Liver (tissue), 9 donors: ENCODE results near the gene TBC1D16. TPM values are rescaled to one million over a fixed set of nuclear protein-coding genes. Genes with fewer than 3 reads are reported as not detected.
A peak's percentile ranks its signal among the peaks of the same experiment; 100 is the strongest.

ENCODE experiments used
- DNase-seq: peaks from one replicate; pipeline ENCODE4 v3.0.0-alpha.2; 2017; ENCODE audit warnings: low spot score
- H3K27ac ChIP-seq, 2 donors: one replicate each; pipeline ENCODE4 v1.7.0; 2013; ENCODE audit warnings: inconsistent platforms in 2 of 2, low read length in 2 of 2, control low read depth in 1 of 2, low read depth in 1 of 2, mild to moderate bottlenecking in 1 of 2
- H3K27me3 ChIP-seq, 4 donors: one replicate each; pipeline versions ENCODE4 v1.6.1 to v1.7.0; 2013; ENCODE audit warnings: low read length in 3 of 4, inconsistent platforms in 1 of 4, mild to moderate bottlenecking in 1 of 4, moderate library complexity in 1 of 4; ENCODE audit not compliant: control insufficient read depth in 4 of 4, insufficient read depth in 4 of 4
- H3K36me3 ChIP-seq, 4 donors: one replicate each; pipeline versions ENCODE4 v1.6.1 to v1.7.0; 2013; ENCODE audit warnings: low read length in 3 of 4, mild to moderate bottlenecking in 3 of 4, low read depth in 1 of 4, moderate library complexity in 1 of 4; ENCODE audit not compliant: control insufficient read depth in 4 of 4, insufficient read depth in 3 of 4
- H3K4me1 ChIP-seq, 4 donors: one replicate each; pipeline versions ENCODE4 v1.6.1 to v1.7.0; 2013; ENCODE audit warnings: low read length in 3 of 4, mild to moderate bottlenecking in 3 of 4, moderate library complexity in 1 of 4; ENCODE audit not compliant: control insufficient read depth in 4 of 4, insufficient read depth in 4 of 4
- H3K4me3 ChIP-seq, 3 donors: one replicate each; pipeline versions ENCODE4 v1.6.1 to v1.7.0; 2013; ENCODE audit warnings: low read length in 3 of 3, control low read depth in 1 of 3, low read depth in 1 of 3, mild to moderate bottlenecking in 1 of 3
- H3K9ac ChIP-seq, 2 donors: one replicate each; pipeline ENCODE4 v1.7.0; 2013; ENCODE audit warnings: low read length in 2 of 2, mild to moderate bottlenecking in 2 of 2, moderate library complexity in 2 of 2, control low read depth in 1 of 2, low read depth in 1 of 2
- H3K9me3 ChIP-seq, 4 donors: one replicate each; pipeline versions ENCODE4 v1.6.1 to v1.7.0; 2013; ENCODE audit warnings: low read length in 3 of 4; ENCODE audit not compliant: control insufficient read depth in 4 of 4
- ATF3 ChIP-seq: IDR thresholded peaks from 2 replicates; pipeline ENCODE4 v1.6.1; 2016; ENCODE audit warnings: antibody characterized with exemption
- CTCF ChIP-seq: fragments of 150-350 bp; IDR thresholded peaks from 2 replicates; pipeline ENCODE4 v1.5.1; 2017; ENCODE audit warnings: improper control_type of control experiment, low read depth, low read length; ENCODE audit not compliant: missing input control
- EGR1 ChIP-seq, 2 donors: IDR thresholded peaks; 2 replicates each; pipeline ENCODE4 v1.6.1; 2016 to 2018; ENCODE audit warnings: antibody characterized with exemption in 2 of 2, low read depth in 2 of 2
- FOXA1 ChIP-seq: IDR thresholded peaks from 2 replicates; pipeline ENCODE4 v1.6.1; 2016; ENCODE audit warnings: antibody characterized with exemption
- FOXA2 ChIP-seq: IDR thresholded peaks from 2 replicates; pipeline ENCODE4 v1.6.1; 2016; ENCODE audit warnings: antibody characterized with exemption
- GABPA ChIP-seq, 2 donors: IDR thresholded peaks in 1 of 2; conservative IDR thresholded peaks in 1 of 2; 2 replicates each; pipeline ENCODE4 v1.6.1; 2016; ENCODE audit warnings: antibody characterized with exemption in 2 of 2, mild to moderate bottlenecking in 1 of 2, moderate library complexity in 1 of 2
- HNF4G ChIP-seq: IDR thresholded peaks from 2 replicates; pipeline ENCODE4 v1.6.1; 2016; ENCODE audit warnings: antibody characterized with exemption
- MAX ChIP-seq: IDR thresholded peaks from 2 replicates; pipeline ENCODE4 v1.6.1; 2016; ENCODE audit warnings: antibody characterized with exemption
- NR2F2 ChIP-seq: IDR thresholded peaks from 2 replicates; pipeline ENCODE4 v1.6.1; 2016; ENCODE audit warnings: antibody characterized with exemption
- RAD21 ChIP-seq, 2 donors: IDR thresholded peaks; 2 replicates each; pipeline ENCODE4 v1.6.1; 2016; ENCODE audit warnings: antibody characterized with exemption in 2 of 2, mild to moderate bottlenecking in 2 of 2
- REST ChIP-seq: IDR thresholded peaks from 2 replicates; pipeline ENCODE4 v1.6.1; 2016; ENCODE audit warnings: antibody characterized with exemption, mild to moderate bottlenecking
- RXRA ChIP-seq, 2 donors: IDR thresholded peaks; 2 replicates each; pipeline ENCODE4 v1.6.1; 2017 to 2018; ENCODE audit warnings: antibody characterized with exemption in 2 of 2, mild to moderate bottlenecking in 1 of 2
- SP1 ChIP-seq: IDR thresholded peaks from 2 replicates; pipeline ENCODE4 v1.6.1; 2018; ENCODE audit warnings: antibody characterized with exemption, mild to moderate bottlenecking
- TAF1 ChIP-seq: conservative IDR thresholded peaks from 2 replicates; pipeline ENCODE4 v1.6.1; 2016; ENCODE audit warnings: antibody characterized with exemption, mild to moderate bottlenecking
- YY1 ChIP-seq: IDR thresholded peaks from 2 replicates; pipeline ENCODE4 v1.6.1; 2016; ENCODE audit warnings: antibody characterized with exemption, mild to moderate bottlenecking
- ZBTB33 ChIP-seq: IDR thresholded peaks from 2 replicates; pipeline ENCODE4 v1.6.1; 2016; ENCODE audit warnings: antibody characterized with exemption
- WGBS: extraction: QIAGEN DNeasy Blood & Tissue Kit; methylation state at CpG from one replicate; pipeline ENCODE4 v1.1.7; 2013; 5-methylcytosine and 5-hydroxymethylcytosine counted together
- polyA plus RNA-seq, 2 donors: library from polyadenylated mRNA; stranded (reverse) in 1 of 2; unstranded in 1 of 2; fragments of 200-250 nt in 1 of 2; fragments of >200 nt in 1 of 2; fragmentation: Nextera tagmentation in 1 of 2; extraction: Ambion mirVana in 1 of 2; gene quantifications; one replicate each; pipeline versions ENCODE4 v1.2.1 to v1.2.3, GENCODE V29; 2013 to 2015
- total RNA-seq, 2 donors: library from RNA; depleted of rRNA; stranded (reverse); fragments of >200 nt; gene quantifications; one replicate each; pipeline ENCODE4 v1.2.3, GENCODE V29; 2014
- donor health status: healthy.
- donor health status: healthy.
- donor health status: healthy.
- donor health status: healthy.
- donor health status: healthy.

The TBC1D16 gene
- total and polyA plus RNA-seq, 4 donors, result 3.4 to 29.5 (median 4.7) TPM

- Histone ChIP-seq H3K4me3 (no peak overlapping the region), H3K36me3 (no peaks in the 10 kb centered on the region), H3K27me3 (peaks cover 0 to 3% (median 0%) of the 10 kb centered on the region in 4 donors), H3K9ac (no peak overlapping the region), H3K27ac (no peak overlapping the region), H3K4me1 (no peaks in the 10 kb centered on the region), H3K9me3 (no peaks in the 10 kb centered on the region)
- no peak for DNase-seq
- no peak for TF ChIP-seq NR2F2
- no peak for TF ChIP-seq YY1
- TF ChIP-seq SP1, result no peak
- no peak for TF ChIP-seq ZBTB33
- TF ChIP-seq REST, result no peak
- TF ChIP-seq RXRA (IDR thresholded peaks at IDR 0.05), result no peak
- no peak for TF ChIP-seq EGR1 (IDR thresholded peaks at IDR 0.05; ENCODE audit: low read depth in 2 of 2)
- no peak for TF ChIP-seq CTCF
- TF ChIP-seq GABPA (IDR thresholded peaks at IDR 0.05 in 1 of 2, conservative IDR thresholded peaks at IDR 0.05 in 1 of 2), result no peak
- TF ChIP-seq FOXA1, result no peak
- TF ChIP-seq ATF3, result no peak
- TF ChIP-seq FOXA2, result no peak
- TF ChIP-seq MAX, result no peak
- TF ChIP-seq TAF1, result no peak
- WGBS, result 88% methylated on average over 11 of the region's 11 CpGs
These were observed 128.4 kb downstream of the TBC1D16 start for GRCh38 chr17:79907217-79907715.

GRCh38 chr17:79905832-79906231 is 129.8 kb downstream of the TBC1D16 start:
- Histone ChIP-seq H3K9me3 (no peaks in the 10 kb centered on the region), H3K27ac (no peak overlapping the region), H3K4me1 (no peaks in the 10 kb centered on the region), H3K4me3 (no peak overlapping the region), H3K27me3 (peaks cover 0 to 3% (median 0%) of the 10 kb centered on the region in 4 donors), H3K9ac (no peak overlapping the region), H3K36me3 (no peaks in the 10 kb centered on the region)
- no peak for DNase-seq
- peak in 1 of 2 donors; percentile 29 for TF ChIP-seq RAD21 (IDR thresholded peaks at IDR 0.05)
- no peak for TF ChIP-seq HNF4G
- no peak for TF ChIP-seq CTCF
- no peak for TF ChIP-seq RXRA (IDR thresholded peaks at IDR 0.05)
- WGBS, result 75% methylated on average over 8 of the region's 8 CpGs
